Stomach smooth muscle (tissue), 2 donors: ENCODE measurements around the gene ZC3H13.

Experiments
- H3K27ac ChIP-seq: one replicate; pipeline ENCODE4 v1.7.0; 2013; ENCODE audit warnings: mild to moderate bottlenecking, low read length, inconsistent platforms
- H3K27me3 ChIP-seq, 2 donors: one replicate each; pipeline ENCODE4 v1.7.0; 2013; ENCODE audit warnings: low read length in 2 of 2; ENCODE audit not compliant: insufficient read depth in 2 of 2, control insufficient read depth in 1 of 2
- H3K36me3 ChIP-seq, 2 donors: one replicate each; pipeline ENCODE4 v1.7.0; 2013; ENCODE audit warnings: low read length in 2 of 2; ENCODE audit not compliant: control insufficient read depth in 2 of 2, insufficient read depth in 2 of 2
- H3K4me1 ChIP-seq: one replicate; pipeline ENCODE4 v1.7.0; 2013; ENCODE audit warnings: low read length; ENCODE audit not compliant: control insufficient read depth, insufficient read depth
- H3K4me3 ChIP-seq, 2 donors: one replicate each; pipeline ENCODE4 v1.7.0; 2013; ENCODE audit warnings: low read length in 2 of 2
- H3K9ac ChIP-seq, 2 donors: one replicate each; pipeline ENCODE4 v1.7.0; 2013; ENCODE audit warnings: low read length in 2 of 2, mild to moderate bottlenecking in 1 of 2
- H3K9me3 ChIP-seq, 2 donors: one replicate each; pipeline ENCODE4 v1.7.0; 2013; ENCODE audit warnings: low read length in 2 of 2; ENCODE audit not compliant: control insufficient read depth in 2 of 2
- donor health status: healthy.
- donor health status: Pancreatic carcinoma.

The ZC3H13 gene

GRCh38 chr13:45966715-45967114 lies 85.8 kb downstream of the ZC3H13 start:
- H3K27ac ChIP-seq = no peak overlapping the region
- H3K36me3 ChIP-seq = peaks cover 26 to 43% of the 10 kb centered on the region in 2 donors
- H3K27me3 ChIP-seq = no peaks in the 10 kb centered on the region

GRCh38 chr13:45961468-45961867 lies 91.1 kb downstream of the ZC3H13 start:
- H3K4me1 ChIP-seq = no peaks in the 10 kb centered on the region
- peaks cover 14 to 28% of the 10 kb centered on the region in 2 donors for H3K36me3 ChIP-seq
- no peaks in the 10 kb centered on the region for H3K27me3 ChIP-seq
- H3K9ac ChIP-seq = no peak overlapping the region
- H3K9me3 ChIP-seq = no peaks in the 10 kb centered on the region
- no peak overlapping the region for H3K27ac ChIP-seq
- H3K4me3 ChIP-seq = no peak overlapping the region

More at GRCh38 chr13:45966715-45967114, 85.8 kb downstream of the ZC3H13 start:
- no peak overlapping the region for H3K4me3 ChIP-seq
- H3K9me3 ChIP-seq = no peaks in the 10 kb centered on the region
- H3K9ac ChIP-seq = no peak overlapping the region
- H3K4me1 ChIP-seq = no peaks in the 10 kb centered on the region

GRCh38 chr13:45954836-45955800 lies 97.4 kb downstream of the ZC3H13 start:
- Histone ChIP-seq H3K36me3 (peaks cover 12% of the 10 kb centered on the region in 2 donors), H3K9me3 (no peaks in the 10 kb centered on the region), H3K27me3 (no peaks in the 10 kb centered on the region), H3K27ac (no peak overlapping the region), H3K9ac (no peak overlapping the region), H3K4me1 (no peaks in the 10 kb centered on the region), H3K4me3 (no peak overlapping the region)

GRCh38 chr13:45953082-45953481 lies 99.5 kb downstream of the ZC3H13 start:
- Histone ChIP-seq H3K27me3 (no peaks in the 10 kb centered on the region), H3K4me1 (no peaks in the 10 kb centered on the region), H3K9me3 (no peaks in the 10 kb centered on the region), H3K36me3 (peaks cover 9 to 12% of the 10 kb centered on the region in 2 donors), H3K27ac (no peak overlapping the region), H3K4me3 (no peak overlapping the region), H3K9ac (no peak overlapping the region)

- no peaks in the 10 kb centered on the region for H3K9me3 ChIP-seq
- no peak overlapping the region for H3K27ac ChIP-seq
- H3K9ac ChIP-seq = no peak overlapping the region
- no peaks in the 10 kb centered on the region for H3K27me3 ChIP-seq
- H3K36me3 ChIP-seq = peaks cover 0 to 3% of the 10 kb centered on the region in 2 donors
- H3K4me3 ChIP-seq = no peak overlapping the region
- H3K4me1 ChIP-seq = no peaks in the 10 kb centered on the region
Measured at GRCh38 chr13:45951724-45952123, 100.8 kb downstream of the ZC3H13 start.

- H3K9me3 ChIP-seq = no peaks in the 10 kb centered on the region
- peaks cover 0 to 2% of the 10 kb centered on the region in 2 donors for H3K36me3 ChIP-seq
- H3K27me3 ChIP-seq = no peaks in the 10 kb centered on the region
- H3K27ac ChIP-seq = no peak overlapping the region
- no peaks in the 10 kb centered on the region for H3K4me1 ChIP-seq
- H3K4me3 ChIP-seq = no peak overlapping the region
- H3K9ac ChIP-seq = no peak overlapping the region
Measured at GRCh38 chr13:45951166-45951565, 101.4 kb downstream of the ZC3H13 start.

GRCh38 chr13:45950386-45951000 lies 102.1 kb downstream of the ZC3H13 start:
- H3K9me3 ChIP-seq = no peaks in the 10 kb centered on the region
- no peak overlapping the region for H3K9ac ChIP-seq
- no peak overlapping the region for H3K4me3 ChIP-seq
- H3K36me3 ChIP-seq = no peaks in the 10 kb centered on the region
- no peaks in the 10 kb centered on the region for H3K27me3 ChIP-seq
- H3K4me1 ChIP-seq = no peaks in the 10 kb centered on the region
- no peak overlapping the region for H3K27ac ChIP-seq

- peaks cover 0 to 2% of the 10 kb centered on the region in 2 donors for H3K27me3 ChIP-seq
- no peak overlapping the region for H3K9ac ChIP-seq
- H3K4me1 ChIP-seq = no peaks in the 10 kb centered on the region
- H3K9me3 ChIP-seq = no peaks in the 10 kb centered on the region
- no peak overlapping the region for H3K4me3 ChIP-seq
- H3K27ac ChIP-seq = no peak overlapping the region
- no peaks in the 10 kb centered on the region for H3K36me3 ChIP-seq
Measured at GRCh38 chr13:45949161-45949560, 103.4 kb downstream of the ZC3H13 start.

GRCh38 chr13:45943965-45944364 lies 108.6 kb downstream of the ZC3H13 start:
- H3K36me3 ChIP-seq = no peaks in the 10 kb centered on the region
- peaks cover 0 to 2% of the 10 kb centered on the region in 2 donors for H3K27me3 ChIP-seq
- H3K4me3 ChIP-seq = no peak overlapping the region
- H3K27ac ChIP-seq = no peak overlapping the region
- no peak overlapping the region for H3K9ac ChIP-seq
- no peaks in the 10 kb centered on the region for H3K9me3 ChIP-seq
- H3K4me1 ChIP-seq = no peaks in the 10 kb centered on the region

GRCh38 chr13:45943120-45943519 lies 109.4 kb downstream of the ZC3H13 start:
- H3K36me3 ChIP-seq = no peaks in the 10 kb centered on the region
- no peak overlapping the region for H3K9ac ChIP-seq
- H3K27ac ChIP-seq = no peak overlapping the region
- no peak overlapping the region for H3K4me3 ChIP-seq
- H3K4me1 ChIP-seq = no peaks in the 10 kb centered on the region
- H3K27me3 ChIP-seq = peaks cover 0 to 2% of the 10 kb centered on the region in 2 donors
- H3K9me3 ChIP-seq = no peaks in the 10 kb centered on the region

GRCh38 chr13:45941261-45941660 lies 111.3 kb downstream of the ZC3H13 start:
- no peak overlapping the region for H3K27ac ChIP-seq
- no peak overlapping the region for H3K4me3 ChIP-seq
- H3K36me3 ChIP-seq = no peaks in the 10 kb centered on the region
- H3K9me3 ChIP-seq = no peaks in the 10 kb centered on the region
- H3K9ac ChIP-seq = no peak overlapping the region
- no peaks in the 10 kb centered on the region for H3K4me1 ChIP-seq
- peaks cover 0 to 2% of the 10 kb centered on the region in 2 donors for H3K27me3 ChIP-seq
